PC-3 (cell line): ENCODE measurements around the gene ATAD3A. TPM values are rescaled to one million over a fixed set of nuclear protein-coding genes. Genes with fewer than 3 reads are reported as not detected.
"Not testable (repeated sequence)": the region's sequence is repeated elsewhere in the genome, so short reads cannot be mapped to it uniquely, and the experiment has no call there.

Experiments
- ATAC-seq: fragments of 200-7000 bp; cut with Tn5 transposase; 2 replicates; pipeline ENCODE4 v1.9.1; 2020; ENCODE audit warnings: mild to moderate bottlenecking, moderate library complexity
- BruUV-seq: library from RNA; stranded (reverse); fragments of 400-500 nt; replicated peaks from 2 replicates; lab custom pipeline; 2021; lab: Mats Ljungman, UMichigan
- CTCF ChIA-PET: fragments of 300-600 bp; sonication (Branson Sonifier 250); formaldehyde crosslinking; loops from one replicate; lab custom pipeline; 2022; ENCODE audit warnings: antibody characterized with exemption; lab: Charles Lee
- POLR2A ChIA-PET: fragments of 300-600 bp; sonication (Branson Sonifier 250); formaldehyde crosslinking; loops from one replicate; lab custom pipeline; 2022; ENCODE audit warnings: antibody characterized with exemption; ENCODE audit not compliant: unreplicated experiment; lab: Charles Lee
- DNase-seq: peaks from one replicate; pipeline ENCODE4 v3.0.0-alpha.2; 2015
- H2AFZ ChIP-seq: fragments of 300-600 bp; sonication (generic); 2 replicates; pipeline ENCODE4 v1.6.0; 2016; ENCODE audit warnings: antibody characterized with exemption, low read length
- H3F3A ChIP-seq: fragments of 300-600 bp; sonication (generic); one replicate; pipeline ENCODE4 v1.6.0; 2017; ENCODE audit warnings: antibody characterized with exemption, low read length, control low read depth, mild to moderate bottlenecking; ENCODE audit not compliant: unreplicated experiment
- H3K27ac ChIP-seq: fragments of 300-600 bp; sonication (generic); 2 replicates; pipeline ENCODE4 v1.5.1; 2016; ENCODE audit warnings: mild to moderate bottlenecking, low read length
- H3K27me3 ChIP-seq: fragments of 300-600 bp; sonication (generic); 2 replicates; pipeline ENCODE4 v1.6.1; 2016; ENCODE audit warnings: low read length, mixed read lengths
- H3K36me3 ChIP-seq: fragments of 300-600 bp; sonication (generic); 2 replicates; pipeline ENCODE4 v1.6.1; 2016; ENCODE audit warnings: low read depth, mixed run types, low read length, mixed read lengths
- H3K4me1 ChIP-seq: fragments of 300-600 bp; sonication (generic); 2 replicates; pipeline ENCODE4 v1.5.1; 2016; ENCODE audit warnings: low read length; ENCODE audit not compliant: insufficient read depth
- H3K4me2 ChIP-seq: fragments of 300-600 bp; sonication (generic); 2 replicates; pipeline ENCODE4 v1.6.0; 2016; ENCODE audit warnings: low read length
- H3K4me3 ChIP-seq: fragments of 300-600 bp; sonication (generic); 2 replicates; pipeline ENCODE4 v1.5.1; 2016; ENCODE audit warnings: mild to moderate bottlenecking, low read length, mixed read lengths
- H3K79me2 ChIP-seq: fragments of 300-600 bp; sonication (generic); 2 replicates; pipeline ENCODE4 v1.6.1; 2017; ENCODE audit warnings: low read length, mixed read lengths
- H3K9ac ChIP-seq: fragments of 300-600 bp; sonication (generic); 2 replicates; pipeline ENCODE4 v1.6.0; 2016; ENCODE audit warnings: mild to moderate bottlenecking, low read length
- H3K9me2 ChIP-seq: fragments of 300-600 bp; sonication (generic); replicated peaks from 2 replicates; pipeline ENCODE4 v1.6.1; 2016; ENCODE audit warnings: mixed run types, low read length, mixed read lengths
- H3K9me3 ChIP-seq: fragments of 300-600 bp; sonication (generic); 2 replicates; pipeline ENCODE4 v1.6.1; 2016; ENCODE audit warnings: low read length, mixed read lengths
- H4K20me1 ChIP-seq: fragments of 300-600 bp; sonication (generic); 2 replicates; pipeline ENCODE4 v1.6.1; 2016; ENCODE audit warnings: low read length, mixed read lengths
- EZH2 ChIP-seq: fragments of 300-600 bp; sonication (generic); IDR thresholded peaks from one replicate; pipeline ENCODE4 v1.6.1; 2017; ENCODE audit warnings: antibody characterized with exemption, mild to moderate bottlenecking, low read length; ENCODE audit not compliant: unreplicated experiment
- EZH2phosphoT487 ChIP-seq: fragments of 300-600 bp; sonication (generic); IDR thresholded peaks from 2 replicates; pipeline ENCODE4 v1.6.1; 2018; ENCODE audit warnings: mild to moderate bottlenecking, antibody characterized with exemption, low read length, borderline replicate concordance
- intact Hi-C: fragments of 100-400 bp; cut with micrococcal nuclease; formaldehyde crosslinking; loops from 2 replicates; pipeline ENCODE4 v1.9.0; 2023
- total RNA-seq: library from RNA; depleted of rRNA; stranded (reverse); fragments of >200 nt; gene quantifications from 2 replicates; pipeline ENCODE4 v1.2.3, GENCODE V29; 2014
- TF ChIP-seq, protein P1 (sequence below): fragments of 300-600 bp; sonication (generic); conservative IDR thresholded peaks from 2 replicates; pipeline ENCODE4 v1.5.1; 2017; ENCODE audit warnings: antibody characterized with exemption, low read depth, mild to moderate bottlenecking, low read length

The ATAD3A gene
- total RNA-seq, 1 experiment from 2014 or later, result 186 TPM

- Histone ChIP-seq H3K9ac (no peak overlapping the region), H3K27me3 (no peaks in the 10 kb centered on the region), H3K4me1 (peaks cover 19% of the 10 kb centered on the region), H3K9me2 (no peaks in the 10 kb centered on the region), H3K4me3 (no peak overlapping the region), H3F3A (no peaks in the 10 kb centered on the region), H3K9me3 (no peaks in the 10 kb centered on the region), H4K20me1 (no peaks in the 10 kb centered on the region), H3K79me2 (peaks cover 12% of the 10 kb centered on the region), H3K27ac (no peak overlapping the region), H3K4me2 (no peak overlapping the region), H3K36me3 (no peaks in the 10 kb centered on the region), H2AFZ (no peak overlapping the region)
- ChIA-PET POLR2A (interaction anchor here (0.6 kb wide), 1 partner anchor 49 kb away, joined by 5 read pairs; no protein-coding TSS in a partner anchor), CTCF (no interaction called here)
- BruUV-seq, result no TSS peak
- ATAC-seq (no peak), DNase-seq (no peak)
- TF ChIP-seq EZH2phosphoT487 (no peak), EZH2 (no peak)
- TF ChIP-seq, protein P1, sequence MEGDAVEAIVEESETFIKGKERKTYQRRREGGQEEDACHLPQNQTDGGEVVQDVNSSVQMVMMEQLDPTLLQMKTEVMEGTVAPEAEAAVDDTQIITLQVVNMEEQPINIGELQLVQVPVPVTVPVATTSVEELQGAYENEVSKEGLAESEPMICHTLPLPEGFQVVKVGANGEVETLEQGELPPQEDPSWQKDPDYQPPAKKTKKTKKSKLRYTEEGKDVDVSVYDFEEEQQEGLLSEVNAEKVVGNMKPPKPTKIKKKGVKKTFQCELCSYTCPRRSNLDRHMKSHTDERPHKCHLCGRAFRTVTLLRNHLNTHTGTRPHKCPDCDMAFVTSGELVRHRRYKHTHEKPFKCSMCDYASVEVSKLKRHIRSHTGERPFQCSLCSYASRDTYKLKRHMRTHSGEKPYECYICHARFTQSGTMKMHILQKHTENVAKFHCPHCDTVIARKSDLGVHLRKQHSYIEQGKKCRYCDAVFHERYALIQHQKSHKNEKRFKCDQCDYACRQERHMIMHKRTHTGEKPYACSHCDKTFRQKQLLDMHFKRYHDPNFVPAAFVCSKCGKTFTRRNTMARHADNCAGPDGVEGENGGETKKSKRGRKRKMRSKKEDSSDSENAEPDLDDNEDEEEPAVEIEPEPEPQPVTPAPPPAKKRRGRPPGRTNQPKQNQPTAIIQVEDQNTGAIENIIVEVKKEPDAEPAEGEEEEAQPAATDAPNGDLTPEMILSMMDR, result no peak
- intact Hi-C loops, result no loop called here
These were observed 4.7 kb upstream of the ATAD3A start for GRCh38 chr1:1507305-1507704.

GRCh38 chr1:1508775-1509464 lies 3.0 kb upstream of the ATAD3A start:
- H3F3A ChIP-seq, DNase-seq, H3K4me3 ChIP-seq, H2AFZ ChIP-seq, H3K9me3 ChIP-seq, H3K4me2 ChIP-seq, H3K27me3 ChIP-seq, POLR2A ChIA-PET, intact Hi-C loops, ATAC-seq, H3K9ac ChIP-seq, CTCF ChIA-PET, H3K27ac ChIP-seq, H4K20me1 ChIP-seq, H3K9me2 ChIP-seq, BruUV-seq, H3K36me3 ChIP-seq: not testable (repeated sequence)
- Histone ChIP-seq H3K4me1 (peaks cover 19% of the 10 kb centered on the region), H3K79me2 (peaks cover 27% of the 10 kb centered on the region)

DNA sequence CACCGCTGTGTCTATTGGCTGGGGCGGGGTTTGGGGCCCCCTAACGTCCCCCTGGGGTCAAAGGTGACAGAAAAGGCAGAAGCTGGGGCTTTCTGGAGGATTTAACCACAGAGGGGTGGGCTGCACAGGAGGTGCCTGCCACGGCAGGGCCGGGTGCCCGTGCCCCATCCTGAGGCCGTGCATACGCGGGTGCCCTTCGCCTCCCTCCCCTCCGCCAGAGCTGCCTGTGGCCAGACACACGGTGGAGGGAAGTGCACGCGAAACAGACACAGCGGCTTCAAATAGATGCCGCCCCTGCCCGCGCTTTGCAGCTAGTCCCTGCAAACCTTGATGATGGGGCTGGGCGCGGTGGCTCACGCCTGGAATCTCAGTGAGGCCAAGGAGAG lies 2.5 kb upstream of the ATAD3A start:
- H2AFZ ChIP-seq, H3K4me2 ChIP-seq, H4K20me1 ChIP-seq, CTCF ChIA-PET, H3K9me2 ChIP-seq, H3F3A ChIP-seq, H3K4me3 ChIP-seq, ATAC-seq, POLR2A ChIA-PET, H3K27me3 ChIP-seq, H3K27ac ChIP-seq, BruUV-seq, intact Hi-C loops, H3K36me3 ChIP-seq, DNase-seq, H3K9ac ChIP-seq, H3K9me3 ChIP-seq: not testable (repeated sequence)
- peaks cover 32% of the 10 kb centered on the region for H3K79me2 ChIP-seq
- peaks cover 16% of the 10 kb centered on the region for H3K4me1 ChIP-seq
